Neural progenitor cell (in vitro differentiated cells): ENCODE results near the gene F10. TPM values are rescaled to one million over a fixed set of nuclear protein-coding genes. Genes with fewer than 3 reads are reported as not detected.

Source experiments
- DNase-seq: peaks from one replicate; pipeline ENCODE4 v3.0.0-alpha.2; 2016; ENCODE audit warnings: low spot score
- H2AFZ ChIP-seq: fragments of 200-600 bp; sonication (generic); replicated peaks from 2 replicates; pipeline ENCODE4 v1.6.1; 2016; ENCODE audit warnings: antibody characterized with exemption
- H3F3A ChIP-seq: fragments of 200-600 bp; sonication (generic); 2 replicates; pipeline ENCODE4 v1.6.1; 2016; ENCODE audit warnings: antibody characterized with exemption, low read depth
- H3K27ac ChIP-seq: fragments of 200-600 bp; sonication (generic); 2 replicates; pipeline ENCODE4 v1.5.1; 2016; ENCODE audit warnings: mild to moderate bottlenecking
- H3K27me3 ChIP-seq: fragments of 200-600 bp; sonication (generic); 2 replicates; pipeline ENCODE4 v1.6.1; 2016; ENCODE audit warnings: mild to moderate bottlenecking, moderate library complexity
- H3K36me3 ChIP-seq: fragments of 200-600 bp; sonication (generic); 2 replicates; pipeline ENCODE4 v1.5.1; 2016
- H3K4me1 ChIP-seq: fragments of 200-600 bp; sonication (generic); 2 replicates; pipeline ENCODE4 v1.6.1; 2016; ENCODE audit warnings: mixed run types
- H3K4me2 ChIP-seq: fragments of 200-600 bp; sonication (generic); 2 replicates; pipeline ENCODE4 v1.6.1; 2016
- H3K4me3 ChIP-seq: fragments of 200-600 bp; sonication (generic); 2 replicates; pipeline ENCODE4 v1.5.1; 2016
- H3K79me2 ChIP-seq: fragments of 200-600 bp; sonication (generic); 2 replicates; pipeline ENCODE4 v1.6.1; 2016; ENCODE audit warnings: low read depth
- H3K9ac ChIP-seq: fragments of 200-600 bp; sonication (generic); 2 replicates; pipeline ENCODE4 v1.6.1; 2016
- H3K9me3 ChIP-seq: fragments of 200-600 bp; sonication (generic); 2 replicates; pipeline ENCODE4 v1.5.1; 2016; ENCODE audit warnings: low read depth
- H4K20me1 ChIP-seq: fragments of 200-600 bp; sonication (generic); 2 replicates; pipeline ENCODE4 v1.6.1; 2016; ENCODE audit warnings: low read depth
- H3K27ac Mint-ChIP-seq: 3 replicates; pipeline ENCODE4 v1.8.0; 2021; ENCODE audit warnings: mixed read lengths
- H3K27me3 Mint-ChIP-seq: 2 replicates; pipeline ENCODE4 v1.8.0; 2022; ENCODE audit warnings: low read depth, mild to moderate bottlenecking, inconsistent platforms, moderate library complexity, mixed read lengths; ENCODE audit not compliant: insufficient read depth
- H3K36me3 Mint-ChIP-seq: 3 replicates; pipeline ENCODE4 v1.8.0; 2021; ENCODE audit warnings: mixed read lengths
- H3K4me1 Mint-ChIP-seq: 3 replicates; pipeline ENCODE4 v1.8.0; 2021; ENCODE audit warnings: mixed read lengths
- H3K4me3 Mint-ChIP-seq: 3 replicates; pipeline ENCODE4 v1.8.0; 2021; ENCODE audit warnings: mild to moderate bottlenecking, moderate library complexity, mixed read lengths
- H3K9me3 Mint-ChIP-seq: 3 replicates; pipeline ENCODE4 v1.8.0; 2020; ENCODE audit warnings: mixed read lengths
- CTCF ChIP-seq: fragments of 200-600 bp; sonication (generic); IDR thresholded peaks from 2 replicates; pipeline ENCODE4 v1.5.1; 2017; ENCODE audit warnings: antibody characterized with exemption, mild to moderate bottlenecking
- EZH2 ChIP-seq: fragments of 200-600 bp; sonication (generic); IDR thresholded peaks from 2 replicates; pipeline ENCODE4 v1.6.1; 2017; ENCODE audit warnings: antibody characterized with exemption, mild to moderate bottlenecking, moderate library complexity
- EZH2phosphoT487 ChIP-seq: fragments of 200-600 bp; sonication (generic); IDR thresholded peaks from 2 replicates; pipeline ENCODE4 v1.6.1; 2017; ENCODE audit warnings: antibody characterized with exemption
- total RNA-seq: library from RNA; depleted of rRNA; stranded (reverse); fragments of >200 nt; gene quantifications from 2 replicates; pipeline ENCODE4 v1.2.3, GENCODE V29; 2015; ENCODE audit warnings: low replicate concordance

The F10 gene
- total RNA-seq, 1 donor from 2014 or later, result 2.0 TPM

- no peak overlapping the region for H3K27ac ChIP-seq
- no peak overlapping the region for H3K9ac ChIP-seq
- Mint-ChIP-seq H3K27me3 (peaks cover 5% of the 10 kb centered on the region), H3K4me3 (peak overlapping the region; percentile 77), H3K9me3 (no peaks in the 10 kb centered on the region), H3K36me3 (no peaks in the 10 kb centered on the region), H3K27ac (peak overlapping the region; percentile 66), H3K4me1 (peaks cover 34% of the 10 kb centered on the region)
- H3F3A ChIP-seq, result peaks cover 34% of the 10 kb centered on the region
- no peaks in the 10 kb centered on the region for H3K36me3 ChIP-seq
- peak; percentile 63 for DNase-seq
- H3K4me1 ChIP-seq, result peaks cover 6% of the 10 kb centered on the region
- peaks cover 24% of the 10 kb centered on the region for H3K27me3 ChIP-seq
- no peaks in the 10 kb centered on the region for H3K9me3 ChIP-seq
- H3K4me2 ChIP-seq, result peak overlapping the region; percentile 81
- TF ChIP-seq CTCF (no peak), EZH2 (peak; percentile 75), EZH2phosphoT487 (peak; percentile 72)
- H2AFZ ChIP-seq, result peak overlapping the region; percentile 64
- no peaks in the 10 kb centered on the region for H3K79me2 ChIP-seq
- no peaks in the 10 kb centered on the region for H4K20me1 ChIP-seq
- peak overlapping the region; percentile 43 for H3K4me3 ChIP-seq
These were observed 30.6 kb downstream of the F10 start for GRCh38 chr13:113152984-113153809.

GRCh38 chr13:113153810-113154748, 31.5 kb downstream of the F10 start:
- H3K9ac ChIP-seq, result no peak overlapping the region
- H3K27ac Mint-ChIP-seq, result peak overlapping the region; percentile 66

GRCh38 chr13:113155201-113155600, 32.6 kb downstream of the F10 start:
- H3K27me3 ChIP-seq, result peaks cover 24% of the 10 kb centered on the region
- Mint-ChIP-seq H3K4me1 (peaks cover 42% of the 10 kb centered on the region), H3K27ac (no peak overlapping the region), H3K27me3 (peaks cover 5% of the 10 kb centered on the region), H3K36me3 (no peaks in the 10 kb centered on the region), H3K4me3 (no peak overlapping the region), H3K9me3 (no peaks in the 10 kb centered on the region)
- H3K4me1 ChIP-seq, result peaks cover 24% of the 10 kb centered on the region
- H4K20me1 ChIP-seq, result no peaks in the 10 kb centered on the region
- H3K36me3 ChIP-seq, result no peaks in the 10 kb centered on the region
- H3K79me2 ChIP-seq, result no peaks in the 10 kb centered on the region
- no peak for DNase-seq
- no peak overlapping the region for H3K4me3 ChIP-seq
- TF ChIP-seq EZH2, result no peak
- TF ChIP-seq EZH2phosphoT487, result no peak
- H3K4me2 ChIP-seq, result no peak overlapping the region
- no peak overlapping the region for H3K27ac ChIP-seq
- no peaks in the 10 kb centered on the region for H3K9me3 ChIP-seq
- H3K9ac ChIP-seq, result no peak overlapping the region
- H2AFZ ChIP-seq, result no peak overlapping the region
- peaks cover 34% of the 10 kb centered on the region for H3F3A ChIP-seq

More at GRCh38 chr13:113153810-113154748, 31.5 kb downstream of the F10 start:
- TF ChIP-seq EZH2phosphoT487 (no peak), CTCF (no peak), EZH2 (no peak)
- peaks cover 34% of the 10 kb centered on the region for H3F3A ChIP-seq
- H3K36me3 ChIP-seq, result no peaks in the 10 kb centered on the region
- H4K20me1 ChIP-seq, result no peaks in the 10 kb centered on the region
- H3K4me1 ChIP-seq, result peaks cover 14% of the 10 kb centered on the region
- Mint-ChIP-seq H3K4me1 (peaks cover 40% of the 10 kb centered on the region), H3K4me3 (peak overlapping the region; percentile 77), H3K9me3 (no peaks in the 10 kb centered on the region), H3K36me3 (no peaks in the 10 kb centered on the region), H3K27me3 (peaks cover 5% of the 10 kb centered on the region)
- H2AFZ ChIP-seq, result peak overlapping the region; percentile 64
- DNase-seq, result peak; percentile 84
- H3K27ac ChIP-seq, result no peak overlapping the region
- H3K79me2 ChIP-seq, result no peaks in the 10 kb centered on the region
- H3K27me3 ChIP-seq, result peaks cover 24% of the 10 kb centered on the region
- H3K4me2 ChIP-seq, result peak overlapping the region; percentile 81
- H3K9me3 ChIP-seq, result no peaks in the 10 kb centered on the region
- H3K4me3 ChIP-seq, result peak overlapping the region; percentile 43
